ENCODE data around the gene ATP9B. TPM values are rescaled to one million over a fixed set of nuclear protein-coding genes. Genes with fewer than 3 reads are reported as not detected.

Gene ATP9B
- polyA plus RNA-seq, 1 of the 3 experiments (the other 2 are of a cell fraction), result 11.2 TPM

DNA sequence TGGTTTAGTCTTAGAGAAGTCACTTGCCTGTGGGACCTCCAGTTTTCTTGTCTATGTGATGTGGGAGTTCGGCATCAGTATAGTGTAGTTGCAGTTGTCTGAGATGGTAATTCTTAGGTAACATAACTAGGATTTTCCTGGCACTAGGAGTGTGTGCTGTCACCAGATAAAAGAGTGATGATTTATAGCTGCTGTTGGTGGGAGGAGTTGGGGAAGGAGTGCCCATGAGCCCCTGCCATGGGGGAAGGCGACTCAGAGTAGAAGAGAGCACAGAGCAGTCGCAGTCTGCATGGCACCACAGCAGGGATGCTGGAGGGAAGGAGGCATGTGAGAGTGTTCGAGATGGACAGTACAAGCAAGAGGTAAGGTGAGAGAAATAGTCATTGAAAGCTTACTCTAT lies 38.7 kb downstream of the ATP9B start:
- peaks cover 0 to 2% of the 10 kb centered on the region in 2 experiments; a peak in 2 of 4 replicates for H3K4me1 ChIP-seq (ENCODE audit: control insufficient read depth in 1 of 2, insufficient read depth in 2 of 2, low read depth in 1 of 2, low read length in 1 of 2)
- no peak overlapping the region for H3K9ac ChIP-seq
- ChIA-PET POLR2A (no interaction called here), CTCF (no interaction called here)
- peaks cover 12% of the 10 kb centered on the region for H3K79me2 ChIP-seq (ENCODE audit: insufficient read depth)
- WGBS (ENCODE audit: low lambda C conversion rate), result 88% methylated on average over 4 of the region's 4 CpGs
- H3K4me3 ChIP-seq (ENCODE audit: low read depth in 2 of 2, low read length in 1 of 2), result no peak overlapping the region
- DNase-seq, result no peak
- no peak overlapping the region for H2AFZ ChIP-seq (ENCODE audit: low read depth)
- no peak for TF ChIP-seq RAD21 (IDR thresholded peaks at IDR 0.05; ENCODE audit: low read length)
- TF ChIP-seq, protein P1, sequence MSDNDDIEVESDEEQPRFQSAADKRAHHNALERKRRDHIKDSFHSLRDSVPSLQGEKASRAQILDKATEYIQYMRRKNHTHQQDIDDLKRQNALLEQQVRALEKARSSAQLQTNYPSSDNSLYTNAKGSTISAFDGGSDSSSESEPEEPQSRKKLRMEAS (IDR thresholded peaks at IDR 0.05; ENCODE audit: low read depth), result no peak
- no peak for TF ChIP-seq MXI1 (IDR thresholded peaks at IDR 0.05; ENCODE audit: low read depth, low read length)
- TF ChIP-seq, protein P2, sequence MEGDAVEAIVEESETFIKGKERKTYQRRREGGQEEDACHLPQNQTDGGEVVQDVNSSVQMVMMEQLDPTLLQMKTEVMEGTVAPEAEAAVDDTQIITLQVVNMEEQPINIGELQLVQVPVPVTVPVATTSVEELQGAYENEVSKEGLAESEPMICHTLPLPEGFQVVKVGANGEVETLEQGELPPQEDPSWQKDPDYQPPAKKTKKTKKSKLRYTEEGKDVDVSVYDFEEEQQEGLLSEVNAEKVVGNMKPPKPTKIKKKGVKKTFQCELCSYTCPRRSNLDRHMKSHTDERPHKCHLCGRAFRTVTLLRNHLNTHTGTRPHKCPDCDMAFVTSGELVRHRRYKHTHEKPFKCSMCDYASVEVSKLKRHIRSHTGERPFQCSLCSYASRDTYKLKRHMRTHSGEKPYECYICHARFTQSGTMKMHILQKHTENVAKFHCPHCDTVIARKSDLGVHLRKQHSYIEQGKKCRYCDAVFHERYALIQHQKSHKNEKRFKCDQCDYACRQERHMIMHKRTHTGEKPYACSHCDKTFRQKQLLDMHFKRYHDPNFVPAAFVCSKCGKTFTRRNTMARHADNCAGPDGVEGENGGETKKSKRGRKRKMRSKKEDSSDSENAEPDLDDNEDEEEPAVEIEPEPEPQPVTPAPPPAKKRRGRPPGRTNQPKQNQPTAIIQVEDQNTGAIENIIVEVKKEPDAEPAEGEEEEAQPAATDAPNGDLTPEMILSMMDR (IDR thresholded peaks at IDR 0.05), result no peak
- TF ChIP-seq, protein P3, sequence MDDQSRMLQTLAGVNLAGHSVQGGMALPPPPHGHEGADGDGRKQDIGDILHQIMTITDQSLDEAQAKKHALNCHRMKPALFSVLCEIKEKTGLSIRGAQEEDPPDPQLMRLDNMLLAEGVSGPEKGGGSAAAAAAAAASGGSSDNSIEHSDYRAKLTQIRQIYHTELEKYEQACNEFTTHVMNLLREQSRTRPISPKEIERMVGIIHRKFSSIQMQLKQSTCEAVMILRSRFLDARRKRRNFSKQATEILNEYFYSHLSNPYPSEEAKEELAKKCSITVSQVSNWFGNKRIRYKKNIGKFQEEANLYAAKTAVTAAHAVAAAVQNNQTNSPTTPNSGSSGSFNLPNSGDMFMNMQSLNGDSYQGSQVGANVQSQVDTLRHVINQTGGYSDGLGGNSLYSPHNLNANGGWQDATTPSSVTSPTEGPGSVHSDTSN (IDR thresholded peaks at IDR 0.05), result 0 out of 2 replicates have a peak, but pooled peaks have one; percentile 13
- TF ChIP-seq RCOR1 (IDR thresholded peaks at IDR 0.05; ENCODE audit: low read length), result no peak
- no peak for TF ChIP-seq GATA2 (CRISPR knock-in tag; IDR thresholded peaks at IDR 0.05)
- no peaks in the 10 kb centered on the region for H3K9me2 ChIP-seq
- H3F3A ChIP-seq (replicated peaks; ENCODE audit: insufficient read depth), result no peaks in the 10 kb centered on the region
- no peaks in the 10 kb centered on the region for H3K27me3 ChIP-seq (ENCODE audit: insufficient read depth)
- peaks cover 3 to 5% of the 10 kb centered on the region in 2 experiments for H3K36me3 ChIP-seq (replicated peaks in 1 of 2; ENCODE audit: control insufficient read depth in 1 of 2, insufficient read depth in 2 of 2, low read length in 1 of 2)
- H4K20me1 ChIP-seq (ENCODE audit: insufficient read depth), result no peaks in the 10 kb centered on the region
- no peaks in the 10 kb centered on the region for H3K9me3 ChIP-seq
- no peak overlapping the region for H3K4me2 ChIP-seq
- no peak overlapping the region for H3K27ac ChIP-seq (ENCODE audit: low read depth in 2 of 2, low read length in 1 of 2)

DNA sequence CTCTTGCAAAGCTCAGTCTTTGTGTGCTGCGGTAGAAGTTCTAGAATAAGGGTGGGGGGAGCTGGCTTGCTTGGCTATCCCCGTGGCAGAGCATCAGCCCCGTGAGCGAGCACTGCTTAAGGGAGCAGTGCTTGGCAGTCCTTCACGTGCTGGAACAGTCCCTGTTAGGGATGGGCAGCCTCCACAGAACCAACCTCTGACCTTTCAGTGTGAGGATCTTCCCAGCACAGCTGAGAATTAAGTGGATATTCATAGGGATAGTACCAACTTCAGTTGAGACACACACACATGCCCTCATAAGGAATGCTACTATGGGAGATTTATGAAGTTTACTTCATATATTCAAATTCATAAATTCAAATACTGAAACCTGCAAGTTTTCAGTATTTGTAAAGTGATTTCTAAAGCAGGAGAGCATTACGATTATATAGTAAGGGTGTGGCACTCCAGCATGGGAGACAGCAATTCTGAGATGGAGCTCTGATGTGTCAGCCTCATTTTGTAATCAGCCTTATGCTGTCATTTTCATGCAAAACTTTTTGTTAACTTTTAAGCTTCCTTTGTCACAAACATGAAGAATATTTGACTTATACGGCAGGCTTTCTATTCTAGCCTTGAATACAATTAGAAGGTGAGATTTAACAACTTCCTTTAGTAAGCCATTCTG lies 39.5 kb downstream of the ATP9B start:
- Histone ChIP-seq H3K36me3 (replicated peaks in 1 of 2; ENCODE audit: control insufficient read depth in 1 of 2, insufficient read depth in 2 of 2, low read length in 1 of 2) (peaks cover 5 to 9% of the 10 kb centered on the region in 2 experiments), H3K27me3 (ENCODE audit: insufficient read depth) (no peaks in the 10 kb centered on the region), H4K20me1 (ENCODE audit: insufficient read depth) (no peaks in the 10 kb centered on the region), H3K4me1 (ENCODE audit: control insufficient read depth in 1 of 2, insufficient read depth in 2 of 2, low read depth in 1 of 2, low read length in 1 of 2) (peaks cover 0 to 2% of the 10 kb centered on the region in 2 experiments; a peak in 2 of 4 replicates), H3K4me2 (no peak overlapping the region), H3K4me3 (ENCODE audit: low read depth in 2 of 2, low read length in 1 of 2) (no peak overlapping the region), H3F3A (replicated peaks; ENCODE audit: insufficient read depth) (no peaks in the 10 kb centered on the region), H3K27ac (ENCODE audit: low read depth in 2 of 2, low read length in 1 of 2) (no peak overlapping the region), H3K79me2 (ENCODE audit: insufficient read depth) (peaks cover 7% of the 10 kb centered on the region), H3K9ac (no peak overlapping the region), H2AFZ (ENCODE audit: low read depth) (no peak overlapping the region), H3K9me3 (no peaks in the 10 kb centered on the region), H3K9me2 (no peaks in the 10 kb centered on the region)
- ChIA-PET CTCF (no interaction called here), POLR2A (no interaction called here)
- 85% methylated on average over 7 of the region's 7 CpGs for WGBS (ENCODE audit: low lambda C conversion rate)
- TF ChIP-seq ELF1 (IDR thresholded peaks at IDR 0.05) (no peak), RAD21 (IDR thresholded peaks at IDR 0.05; ENCODE audit: low read length) (no peak), MXI1 (IDR thresholded peaks at IDR 0.05; ENCODE audit: low read depth, low read length) (no peak), JUND (IDR thresholded peaks at IDR 0.05) (no peak), SMC3 (IDR thresholded peaks at IDR 0.05; ENCODE audit: low read depth, low read length) (no peak), FOXJ3 (CRISPR knock-in tag; IDR thresholded peaks at IDR 0.05) (no peak), RXRA (IDR thresholded peaks at IDR 0.05; ENCODE audit: borderline replicate concordance, low read depth) (no peak), YY1 (IDR thresholded peaks at IDR 0.05; ENCODE audit: low read depth) (no peak), FOXM1 (IDR thresholded peaks at IDR 0.05; ENCODE audit: low read depth) (no peak), FOSL2 (IDR thresholded peaks at IDR 0.05; ENCODE audit: borderline replicate concordance, low read depth) (no peak)
- TF ChIP-seq, protein P3 (IDR thresholded peaks at IDR 0.05), result no peak
- TF ChIP-seq, protein P2 (IDR thresholded peaks at IDR 0.05), result no peak
- TF ChIP-seq, protein P4, sequence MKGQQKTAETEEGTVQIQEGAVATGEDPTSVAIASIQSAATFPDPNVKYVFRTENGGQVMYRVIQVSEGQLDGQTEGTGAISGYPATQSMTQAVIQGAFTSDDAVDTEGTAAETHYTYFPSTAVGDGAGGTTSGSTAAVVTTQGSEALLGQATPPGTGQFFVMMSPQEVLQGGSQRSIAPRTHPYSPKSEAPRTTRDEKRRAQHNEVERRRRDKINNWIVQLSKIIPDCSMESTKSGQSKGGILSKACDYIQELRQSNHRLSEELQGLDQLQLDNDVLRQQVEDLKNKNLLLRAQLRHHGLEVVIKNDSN (IDR thresholded peaks at IDR 0.05; ENCODE audit: borderline replicate concordance, low read depth), result no peak
- no peak for DNase-seq
